ENCODE measurements around the gene ACOX2. TPM values are rescaled to one million over a fixed set of nuclear protein-coding genes. Genes with fewer than 3 reads are reported as not detected.

ACOX2 gene
- total RNA-seq, 4 donors from 2014 or later: 17.0 to 27.9 (median 24.1) TPM

GRCh38 chr3:58566398-58567250, 29.6 kb upstream of the ACOX2 start:
- TF ChIP-seq CTCF (IDR thresholded peaks at IDR 0.05; ENCODE audit: low read depth): no peak

GRCh38 chr3:58565621-58566397, 28.8 kb upstream of the ACOX2 start:
- TF ChIP-seq CTCF (IDR thresholded peaks at IDR 0.05; ENCODE audit: low read depth): no peak

- no peak for TF ChIP-seq CTCF (IDR thresholded peaks at IDR 0.05; ENCODE audit: low read depth)
These were observed 27.6 kb upstream of the ACOX2 start for GRCh38 chr3:58564456-58565160.

GRCh38 chr3:58564054-58564453, 27.1 kb upstream of the ACOX2 start:
- no peak for TF ChIP-seq CTCF (IDR thresholded peaks at IDR 0.05; ENCODE audit: low read depth)

- no peak for TF ChIP-seq CTCF (IDR thresholded peaks at IDR 0.05; ENCODE audit: low read depth)
These were observed 26.5 kb upstream of the ACOX2 start for GRCh38 chr3:58563386-58564035.

GRCh38 chr3:58562498-58562897, 25.5 kb upstream of the ACOX2 start:
- TF ChIP-seq CTCF (IDR thresholded peaks at IDR 0.05; ENCODE audit: low read depth): no peak
